ENCODE results near the gene ADGRA3. TPM values are rescaled to one million over a fixed set of nuclear protein-coding genes. Genes with fewer than 3 reads are reported as not detected.

Gene ADGRA3, protein sequence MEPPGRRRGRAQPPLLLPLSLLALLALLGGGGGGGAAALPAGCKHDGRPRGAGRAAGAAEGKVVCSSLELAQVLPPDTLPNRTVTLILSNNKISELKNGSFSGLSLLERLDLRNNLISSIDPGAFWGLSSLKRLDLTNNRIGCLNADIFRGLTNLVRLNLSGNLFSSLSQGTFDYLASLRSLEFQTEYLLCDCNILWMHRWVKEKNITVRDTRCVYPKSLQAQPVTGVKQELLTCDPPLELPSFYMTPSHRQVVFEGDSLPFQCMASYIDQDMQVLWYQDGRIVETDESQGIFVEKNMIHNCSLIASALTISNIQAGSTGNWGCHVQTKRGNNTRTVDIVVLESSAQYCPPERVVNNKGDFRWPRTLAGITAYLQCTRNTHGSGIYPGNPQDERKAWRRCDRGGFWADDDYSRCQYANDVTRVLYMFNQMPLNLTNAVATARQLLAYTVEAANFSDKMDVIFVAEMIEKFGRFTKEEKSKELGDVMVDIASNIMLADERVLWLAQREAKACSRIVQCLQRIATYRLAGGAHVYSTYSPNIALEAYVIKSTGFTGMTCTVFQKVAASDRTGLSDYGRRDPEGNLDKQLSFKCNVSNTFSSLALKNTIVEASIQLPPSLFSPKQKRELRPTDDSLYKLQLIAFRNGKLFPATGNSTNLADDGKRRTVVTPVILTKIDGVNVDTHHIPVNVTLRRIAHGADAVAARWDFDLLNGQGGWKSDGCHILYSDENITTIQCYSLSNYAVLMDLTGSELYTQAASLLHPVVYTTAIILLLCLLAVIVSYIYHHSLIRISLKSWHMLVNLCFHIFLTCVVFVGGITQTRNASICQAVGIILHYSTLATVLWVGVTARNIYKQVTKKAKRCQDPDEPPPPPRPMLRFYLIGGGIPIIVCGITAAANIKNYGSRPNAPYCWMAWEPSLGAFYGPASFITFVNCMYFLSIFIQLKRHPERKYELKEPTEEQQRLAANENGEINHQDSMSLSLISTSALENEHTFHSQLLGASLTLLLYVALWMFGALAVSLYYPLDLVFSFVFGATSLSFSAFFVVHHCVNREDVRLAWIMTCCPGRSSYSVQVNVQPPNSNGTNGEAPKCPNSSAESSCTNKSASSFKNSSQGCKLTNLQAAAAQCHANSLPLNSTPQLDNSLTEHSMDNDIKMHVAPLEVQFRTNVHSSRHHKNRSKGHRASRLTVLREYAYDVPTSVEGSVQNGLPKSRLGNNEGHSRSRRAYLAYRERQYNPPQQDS (N-terminal part only)
- 18.5 TPM for total RNA-seq
- long read RNA-seq, full-length matches to known transcripts: 27 of 35 reads
- long read RNA-seq, partial matches to known transcripts: 3 of 35 reads
- long read RNA-seq, other reads (novel, unspliced or antisense): 5 of 35 reads

DNA sequence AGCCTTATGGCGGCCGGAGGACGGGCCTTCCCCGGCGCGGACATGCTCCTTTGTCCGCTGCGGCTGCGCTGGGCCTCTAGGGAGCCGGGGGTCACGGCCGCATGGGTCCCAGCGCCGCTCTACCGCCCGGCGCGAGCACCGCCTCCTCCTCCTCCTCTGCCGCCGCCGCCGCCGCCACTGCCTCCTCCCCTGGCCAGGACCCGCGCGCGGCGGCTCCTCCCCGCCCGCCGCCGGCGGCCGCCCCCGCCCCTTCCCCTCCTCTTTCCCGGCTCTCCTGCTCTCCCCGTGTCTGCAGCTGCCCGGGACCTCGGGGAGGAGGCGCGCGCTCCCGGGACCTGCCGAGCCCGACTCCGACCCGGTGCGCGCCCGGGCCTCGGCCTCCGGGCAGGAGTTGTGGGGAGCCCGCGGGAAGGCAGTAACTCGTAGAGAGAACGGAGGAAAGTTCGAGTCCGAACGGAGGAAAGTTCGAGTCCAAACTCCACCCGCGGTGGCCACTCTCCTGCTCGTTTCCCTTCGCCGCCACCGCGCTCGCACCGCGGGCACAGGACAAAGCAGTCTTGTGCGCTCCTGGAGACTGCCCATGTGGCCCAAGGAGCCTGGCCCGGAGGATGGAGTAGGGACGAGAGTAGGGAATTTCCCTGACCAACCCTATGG, at the start of gene ADGRA3:
Gene ADGRA3 (minus strand): TSS at position 179 of the 654 bp plus-strand sequence. CDS start 282 bp downstream, outside the sequence.
- Histone ChIP-seq H3K27me3 (no peaks in the 10 kb centered on the region), H3K36me3 (no peaks in the 10 kb centered on the region), H3K4me1 (peaks cover 7% of the 10 kb centered on the region), H3K9me3 (no peaks in the 10 kb centered on the region), H3K27ac (peak within 1 kb of the TSS; percentile 68), H3K4me3 (peak within 1 kb of the TSS; percentile 65)
- ATAC-seq (peak; percentile 95), DNase-seq (peak; percentile 90)
- TF ChIP-seq, protein P1, sequence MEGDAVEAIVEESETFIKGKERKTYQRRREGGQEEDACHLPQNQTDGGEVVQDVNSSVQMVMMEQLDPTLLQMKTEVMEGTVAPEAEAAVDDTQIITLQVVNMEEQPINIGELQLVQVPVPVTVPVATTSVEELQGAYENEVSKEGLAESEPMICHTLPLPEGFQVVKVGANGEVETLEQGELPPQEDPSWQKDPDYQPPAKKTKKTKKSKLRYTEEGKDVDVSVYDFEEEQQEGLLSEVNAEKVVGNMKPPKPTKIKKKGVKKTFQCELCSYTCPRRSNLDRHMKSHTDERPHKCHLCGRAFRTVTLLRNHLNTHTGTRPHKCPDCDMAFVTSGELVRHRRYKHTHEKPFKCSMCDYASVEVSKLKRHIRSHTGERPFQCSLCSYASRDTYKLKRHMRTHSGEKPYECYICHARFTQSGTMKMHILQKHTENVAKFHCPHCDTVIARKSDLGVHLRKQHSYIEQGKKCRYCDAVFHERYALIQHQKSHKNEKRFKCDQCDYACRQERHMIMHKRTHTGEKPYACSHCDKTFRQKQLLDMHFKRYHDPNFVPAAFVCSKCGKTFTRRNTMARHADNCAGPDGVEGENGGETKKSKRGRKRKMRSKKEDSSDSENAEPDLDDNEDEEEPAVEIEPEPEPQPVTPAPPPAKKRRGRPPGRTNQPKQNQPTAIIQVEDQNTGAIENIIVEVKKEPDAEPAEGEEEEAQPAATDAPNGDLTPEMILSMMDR (IDR thresholded peaks at IDR 0.05): no peak
- intact Hi-C loops (cut with DNase I): no loop called here

DNA sequence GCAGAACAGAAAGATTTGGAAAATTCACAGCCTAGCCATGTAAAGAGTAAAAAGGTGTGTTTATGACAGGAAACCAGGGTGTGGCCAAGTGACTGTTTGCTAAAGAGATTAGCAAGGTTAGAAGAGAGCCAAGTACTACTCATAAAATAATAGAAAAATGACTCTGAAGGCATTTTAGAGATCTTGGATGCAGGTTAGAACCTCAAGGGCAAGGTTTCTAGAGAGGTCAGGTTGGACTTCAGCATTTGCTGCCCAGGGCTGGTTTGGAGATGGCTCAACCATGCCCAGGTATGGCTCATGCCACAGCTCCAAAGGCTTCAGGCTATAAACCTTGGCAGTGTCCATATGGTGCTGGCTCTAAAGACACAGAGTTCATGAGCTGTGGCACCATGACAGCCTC, 40.6 kb upstream of the ADGRA3 start:
- Histone ChIP-seq H3K9me3 (no peaks in the 10 kb centered on the region), H3K4me3 (no peak overlapping the region), H3K36me3 (no peaks in the 10 kb centered on the region), H3K4me1 (no peaks in the 10 kb centered on the region), H3K27me3 (no peaks in the 10 kb centered on the region), H3K27ac (no peak overlapping the region)
- TF ChIP-seq, protein P1 (IDR thresholded peaks at IDR 0.05): no peak
- ATAC-seq (no peak), DNase-seq (no peak)
- intact Hi-C loops (cut with DNase I): no loop called here

DNA sequence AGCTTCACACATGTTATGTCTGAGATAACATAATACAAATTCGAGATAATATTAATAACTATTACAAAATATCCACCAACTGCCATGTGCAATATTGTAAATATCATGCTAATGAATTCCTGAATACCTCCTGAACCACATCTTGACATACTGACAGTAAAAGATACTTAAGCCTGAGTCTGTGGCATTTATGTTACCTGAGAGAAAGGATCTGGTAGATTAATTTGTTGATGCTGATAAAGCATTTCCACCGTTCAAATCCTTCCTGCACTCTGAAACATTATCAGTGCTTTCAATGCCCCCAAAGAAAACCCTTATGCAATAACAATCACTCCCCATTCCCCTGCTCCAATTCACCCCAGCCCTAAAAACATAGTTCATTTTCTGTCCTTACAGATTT, 38.8 kb upstream of the ADGRA3 start:
- Histone ChIP-seq H3K4me3 (no peak overlapping the region), H3K9me3 (no peaks in the 10 kb centered on the region), H3K27ac (no peak overlapping the region), H3K27me3 (no peaks in the 10 kb centered on the region), H3K4me1 (no peaks in the 10 kb centered on the region), H3K36me3 (no peaks in the 10 kb centered on the region)
- TF ChIP-seq, protein P1 (IDR thresholded peaks at IDR 0.05): no peak
- intact Hi-C loops (cut with DNase I): no loop called here
- DNase-seq (no peak), ATAC-seq (no peak)

DNA sequence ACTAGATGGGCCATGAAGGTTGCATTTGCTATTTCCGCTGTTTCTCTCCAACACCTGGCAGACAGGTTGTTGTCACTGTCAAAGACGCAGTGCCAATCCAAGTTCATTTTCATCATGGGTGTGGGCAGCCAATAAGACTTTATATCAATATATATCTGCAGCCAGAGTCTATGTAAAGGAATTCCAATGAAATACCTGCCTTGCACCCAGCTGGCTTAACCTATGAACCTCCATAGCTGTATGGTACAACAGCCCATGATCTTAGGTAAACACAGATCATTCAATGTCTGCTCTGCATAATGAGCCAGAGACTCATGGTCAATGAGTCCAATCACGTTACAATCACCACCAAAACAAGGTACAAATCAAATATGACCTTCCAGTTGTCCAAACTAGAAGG, 37.7 kb upstream of the ADGRA3 start:
- H3K27ac ChIP-seq: no peak overlapping the region
- DNase-seq: no peak
- TF ChIP-seq, protein P1 (IDR thresholded peaks at IDR 0.05): no peak
- H3K36me3 ChIP-seq: no peaks in the 10 kb centered on the region
- H3K27me3 ChIP-seq: no peaks in the 10 kb centered on the region
- intact Hi-C loops (cut with DNase I): no loop called here
- no peak for ATAC-seq
- H3K4me3 ChIP-seq: no peak overlapping the region
- no peaks in the 10 kb centered on the region for H3K9me3 ChIP-seq
- H3K4me1 ChIP-seq: no peaks in the 10 kb centered on the region

DNA sequence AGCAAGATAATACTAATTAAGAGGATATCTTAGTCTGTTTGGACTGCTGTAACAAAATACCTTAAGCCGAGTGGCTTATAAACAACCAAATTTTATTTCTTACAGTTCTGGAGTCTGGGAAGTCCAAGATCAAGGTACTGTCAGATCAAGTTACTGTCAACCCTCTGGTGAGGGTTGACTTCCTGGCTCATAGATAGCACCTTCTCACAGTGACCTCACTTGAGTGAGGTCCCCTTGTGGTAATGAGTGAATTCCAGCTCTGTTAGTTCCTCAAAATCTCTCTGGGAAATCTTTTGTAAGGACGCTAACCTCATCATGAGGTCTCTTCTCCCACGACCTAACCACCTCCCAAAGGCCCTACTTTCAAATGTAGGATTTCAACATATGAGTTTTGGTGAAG, 36.9 kb upstream of the ADGRA3 start:
- TF ChIP-seq, protein P1 (IDR thresholded peaks at IDR 0.05): no peak
- Histone ChIP-seq H3K4me1 (no peaks in the 10 kb centered on the region), H3K36me3 (no peaks in the 10 kb centered on the region), H3K4me3 (no peak overlapping the region), H3K27ac (no peak overlapping the region), H3K9me3 (no peaks in the 10 kb centered on the region), H3K27me3 (no peaks in the 10 kb centered on the region)
- no peak for ATAC-seq
- intact Hi-C loops (cut with DNase I): no loop called here
- DNase-seq: no peak
